HK-2 (cell line): Measurements from ENCODE around the gene ASPN.
"Not testable (repeated sequence)": the region's sequence is repeated elsewhere in the genome, so short reads cannot be mapped to it uniquely, and the experiment has no call there.

ENCODE experiments used
- DNase-seq: peaks from one replicate; pipeline ENCODE4 v3.0.0-alpha.2; 2018; ENCODE audit not compliant: unreplicated experiment

Gene ASPN

GRCh38 chr9:92422611-92423338 lies 59.5 kb downstream of the ASPN start:
- no peak for DNase-seq

DNA sequence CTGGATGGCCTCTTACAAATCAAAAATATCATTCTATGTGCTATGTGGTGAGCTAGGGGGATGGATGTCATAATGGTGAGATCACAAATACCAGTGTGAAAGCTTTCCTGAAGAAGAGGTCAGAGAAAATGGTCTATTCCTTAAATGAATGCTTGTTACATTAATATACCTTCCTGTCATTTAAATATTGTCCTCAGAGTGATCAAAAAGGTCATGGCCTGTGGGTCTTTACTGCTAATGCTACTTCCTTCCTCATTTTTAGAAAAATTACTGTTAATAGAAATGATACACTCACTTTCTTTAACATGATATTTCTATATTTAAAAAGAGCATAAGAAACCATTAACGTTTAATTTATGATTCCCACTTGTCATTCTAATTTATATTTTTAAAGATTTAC lies 67.7 kb downstream of the ASPN start:
- no peak for DNase-seq

- DNase-seq, result not testable (repeated sequence)
Measured at GRCh38 chr9:92411157-92411556, 71.1 kb downstream of the ASPN start.

GRCh38 chr9:92408747-92409478 lies 73.4 kb downstream of the ASPN start:
- DNase-seq, result no peak

GRCh38 chr9:92407818-92408217 lies 74.5 kb downstream of the ASPN start:
- DNase-seq, result no peak

DNA sequence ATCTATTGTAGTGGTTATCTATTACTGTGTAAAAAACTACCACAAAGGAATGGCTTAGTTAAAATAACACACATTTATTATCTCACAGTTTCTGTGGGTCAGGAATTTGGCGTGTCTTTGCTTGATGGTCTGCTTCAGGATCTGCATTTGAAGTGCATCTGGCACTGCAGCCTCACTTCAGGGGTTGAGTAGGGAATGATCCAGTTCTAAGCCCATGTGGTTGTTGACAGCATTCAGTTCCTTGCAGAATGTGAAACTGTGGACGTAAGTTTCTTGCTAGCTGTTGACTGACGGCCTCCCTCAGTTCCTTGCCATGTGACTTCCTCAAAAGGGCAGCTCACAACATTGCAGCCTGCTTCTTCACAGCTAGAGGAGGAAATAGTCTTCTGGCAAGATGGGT lies 75.8 kb downstream of the ASPN start:
- no peak for DNase-seq
